Trophoblast cell (in vitro differentiated cells and primary cell): Measurements from ENCODE around the gene NAXE.

Experiments
- DNase-seq, 2 donors: peaks; one replicate each; pipeline ENCODE4 v3.0.0-alpha.2; 2016
- H2AFZ ChIP-seq: 2 replicates; pipeline ENCODE4 v1.6.1; 2013; ENCODE audit warnings: low read length, moderate library complexity, mild to moderate bottlenecking; ENCODE audit not compliant: insufficient read depth, poor library complexity
- H2AK5ac ChIP-seq: 2 replicates; pipeline ENCODE4 v1.6.1; 2013; ENCODE audit warnings: mild to moderate bottlenecking, low read length
- H2BK120ac ChIP-seq: 2 replicates; pipeline ENCODE4 v1.6.1; 2013; ENCODE audit warnings: low read length, mild to moderate bottlenecking, moderate library complexity; ENCODE audit not compliant: insufficient read depth, poor library complexity
- H2BK12ac ChIP-seq: 2 replicates; pipeline ENCODE4 v1.6.1; 2013; ENCODE audit warnings: mild to moderate bottlenecking, low read length, moderate library complexity
- H2BK5ac ChIP-seq: 2 replicates; pipeline ENCODE4 v1.6.1; 2013; ENCODE audit warnings: low read length, low read depth, moderate library complexity, mild to moderate bottlenecking; ENCODE audit not compliant: poor library complexity
- H3K14ac ChIP-seq: 2 replicates; pipeline ENCODE4 v1.6.1; 2013; ENCODE audit warnings: mild to moderate bottlenecking, low read length
- H3K18ac ChIP-seq: 2 replicates; pipeline ENCODE4 v1.6.1; 2013; ENCODE audit warnings: mild to moderate bottlenecking, low read length
- H3K23ac ChIP-seq: 2 replicates; pipeline ENCODE4 v1.6.1; 2013; ENCODE audit warnings: low read length
- H3K27ac ChIP-seq: 2 replicates; pipeline ENCODE4 v1.5.1; 2013; ENCODE audit warnings: low read depth, mild to moderate bottlenecking, inconsistent platforms, low read length, moderate library complexity
- H3K27me3 ChIP-seq: 2 replicates; pipeline ENCODE4 v1.6.1; 2013; ENCODE audit warnings: inconsistent platforms, mild to moderate bottlenecking, low read length, moderate library complexity; ENCODE audit not compliant: insufficient read depth
- H3K36me3 ChIP-seq, 2 experiments: 1 replicate in 1 of 2; 2 replicates in 1 of 2; pipeline ENCODE4 v1.6.1; 2013; ENCODE audit warnings: low read length in 2 of 2, mild to moderate bottlenecking in 2 of 2, moderate library complexity in 1 of 2; ENCODE audit not compliant: insufficient read depth in 2 of 2, control insufficient read depth in 1 of 2
- H3K4ac ChIP-seq: 2 replicates; pipeline ENCODE4 v1.6.1; 2013; ENCODE audit warnings: low read depth, mild to moderate bottlenecking, low read length, moderate library complexity
- H3K4me1 ChIP-seq, 2 experiments: 1 replicate in 1 of 2; 2 replicates in 1 of 2; pipeline ENCODE4 v1.6.1; 2013; ENCODE audit warnings: low read length in 2 of 2, mild to moderate bottlenecking in 2 of 2, moderate library complexity in 1 of 2; ENCODE audit not compliant: insufficient read depth in 2 of 2, control insufficient read depth in 1 of 2
- H3K4me2 ChIP-seq: 2 replicates; pipeline ENCODE4 v1.6.1; 2013; ENCODE audit warnings: inconsistent platforms, mild to moderate bottlenecking, low read length, moderate library complexity
- H3K4me3 ChIP-seq: 2 replicates; pipeline ENCODE4 v1.5.1; 2013; ENCODE audit warnings: mild to moderate bottlenecking, low read depth, low read length, inconsistent platforms
- H3K79me1 ChIP-seq: one replicate; pipeline ENCODE4 v1.6.1; 2013; ENCODE audit warnings: low read length
- H3K79me2 ChIP-seq: 2 replicates; pipeline ENCODE4 v1.6.1; 2013; ENCODE audit warnings: low read length, mild to moderate bottlenecking; ENCODE audit not compliant: control insufficient read depth, insufficient read depth, poor library complexity
- H3K9ac ChIP-seq: 2 replicates; pipeline ENCODE4 v1.6.1; 2013; ENCODE audit warnings: mild to moderate bottlenecking, low read length
- H3K9me3 ChIP-seq: 2 replicates; pipeline ENCODE4 v1.6.1; 2013; ENCODE audit warnings: low read depth, mild to moderate bottlenecking, control low read depth, inconsistent platforms, low read length; ENCODE audit not compliant: insufficient read depth
- H4K12ac ChIP-seq: 2 replicates; pipeline ENCODE4 v1.6.1; 2013; ENCODE audit warnings: low read depth, mild to moderate bottlenecking, low read length, moderate library complexity
- H4K8ac ChIP-seq: 2 replicates; pipeline ENCODE4 v1.6.1; 2013; ENCODE audit warnings: low read depth, mild to moderate bottlenecking, low read length, moderate library complexity
- H4K91ac ChIP-seq: one replicate; pipeline ENCODE4 v1.6.1; 2013; ENCODE audit warnings: low read depth, mild to moderate bottlenecking, low read length, moderate library complexity
- WGBS: extraction: QIAGEN DNeasy Blood & Tissue Kit; methylation state at CpG from one replicate; pipeline ENCODE4 v1.1.7; 2013; ENCODE audit warnings: missing lambda C conversion rate; ENCODE audit not compliant: insufficient read length, insufficient coverage; ENCODE audit errors: extremely low coverage; 5-methylcytosine and 5-hydroxymethylcytosine counted together

The NAXE gene

DNA sequence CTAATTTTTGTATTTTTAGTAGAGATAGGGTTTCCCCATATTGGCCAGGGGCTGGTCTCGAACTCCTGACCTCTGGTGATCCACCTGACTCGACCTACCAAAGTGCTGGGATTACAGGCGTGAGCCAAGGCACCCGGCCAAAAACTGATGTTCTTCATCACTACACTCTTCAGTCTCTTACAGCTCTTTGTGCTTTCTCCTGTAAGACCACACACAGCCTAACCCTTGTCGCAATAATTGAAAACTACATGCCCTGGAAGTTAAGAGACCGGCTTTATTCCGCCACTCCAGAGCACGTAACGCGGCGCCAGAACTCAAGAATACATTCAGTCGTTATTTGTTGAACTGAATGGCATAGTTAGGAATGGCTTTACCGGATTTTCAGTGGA, 9.2 kb downstream of the NAXE start:
- Histone ChIP-seq H3K27ac (no peak overlapping the region), H2BK12ac (no peak overlapping the region), H4K91ac (peak overlapping the region; percentile 55), H3K4me1 (peaks cover 6 to 10% of the 10 kb centered on the region in 2 experiments), H3K79me1 (peaks cover 7% of the 10 kb centered on the region), H2AK5ac (no peak overlapping the region), H3K4ac (peak overlapping the region; percentile 76), H3K4me3 (peak overlapping the region; percentile 80), H3K36me3 (peaks cover 16 to 24% of the 10 kb centered on the region in 2 experiments), H3K9me3 (peaks cover 2% of the 10 kb centered on the region), H3K9ac (peak overlapping the region; percentile 64), H3K14ac (peak overlapping the region; percentile 89), H3K4me2 (peak overlapping the region; percentile 81), H4K8ac (peak overlapping the region; percentile 99), H3K79me2 (peaks cover 3% of the 10 kb centered on the region), H3K27me3 (no peaks in the 10 kb centered on the region), H2BK5ac (no peak overlapping the region), H4K12ac (peak overlapping the region; percentile 67), H3K23ac (no peak overlapping the region), H2BK120ac (no peak overlapping the region), H2AFZ (peak overlapping the region; percentile 99), H3K18ac (peak overlapping the region; percentile 33)
- no CpG with 5 or more reads among the region's 13 CpGs for WGBS
- DNase-seq: no peak

GRCh38 chr1:156601122-156601830, 9.7 kb downstream of the NAXE start, which contains the start of gene GPATCH4:
Gene GPATCH4 (minus strand): TSS chr1:156601479.
- Histone ChIP-seq H3K4me2 (peak within 1 kb of the TSS; percentile 81), H3K4me3 (peak within 1 kb of the TSS; percentile 80), H4K12ac (peak within 1 kb of the TSS; percentile 99), H4K91ac (peak within 1 kb of the TSS; percentile 88), H3K9me3 (peaks cover 2% of the 10 kb centered on the region), H4K8ac (peak within 1 kb of the TSS; percentile 99), H2BK12ac (peak within 1 kb of the TSS; percentile 58), H3K4ac (peak within 1 kb of the TSS; percentile 76), H3K23ac (no peak within 1 kb of the TSS), H3K27ac (peak within 1 kb of the TSS; percentile 44), H3K27me3 (no peaks in the 10 kb centered on the region), H3K14ac (peak within 1 kb of the TSS; percentile 97), H3K36me3 (peaks cover 14 to 18% of the 10 kb centered on the region in 2 experiments), H2AFZ (peak within 1 kb of the TSS; percentile 99), H3K18ac (peak within 1 kb of the TSS; percentile 91), H3K4me1 (peaks cover 6 to 10% of the 10 kb centered on the region in 2 experiments), H3K9ac (peak within 1 kb of the TSS; percentile 80), H3K79me1 (peaks cover 7% of the 10 kb centered on the region), H2BK5ac (peak within 1 kb of the TSS; percentile 27), H3K79me2 (peaks cover 3% of the 10 kb centered on the region), H2AK5ac (peak within 1 kb of the TSS; percentile 29), H2BK120ac (peak within 1 kb of the TSS; percentile 77)
- no CpG with 5 or more reads among the region's 35 CpGs for WGBS
- peak; percentile 69 to 91 for DNase-seq

DNA sequence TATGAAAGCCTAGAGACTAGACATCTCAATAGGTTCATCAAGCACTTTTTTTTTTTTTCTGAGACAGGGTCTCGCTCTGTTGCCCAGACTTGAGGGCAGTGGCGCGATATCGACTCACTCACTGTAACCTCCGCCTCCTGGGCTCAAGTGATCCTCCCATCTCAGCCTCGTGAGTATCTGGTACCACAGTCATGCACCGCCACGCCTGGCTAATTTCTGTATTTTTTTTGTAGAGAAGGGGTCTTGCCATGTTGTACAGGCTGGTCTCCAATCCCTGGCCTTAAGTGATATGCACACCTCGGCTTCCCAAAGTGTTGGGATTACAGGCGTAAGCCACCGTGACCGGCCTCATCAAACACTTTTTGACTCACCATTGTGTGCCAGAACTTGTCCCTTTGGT, 10.3 kb downstream of the NAXE start:
- no peak overlapping the region for H3K9ac ChIP-seq
- H2BK12ac ChIP-seq: no peak overlapping the region
- peaks cover 6 to 10% of the 10 kb centered on the region in 2 experiments for H3K4me1 ChIP-seq
- peak overlapping the region; percentile 99 for H2AFZ ChIP-seq
- H3K36me3 ChIP-seq: peaks cover 10 to 14% of the 10 kb centered on the region in 2 experiments
- peak overlapping the region; percentile 88 for H4K91ac ChIP-seq
- peaks cover 3% of the 10 kb centered on the region for H3K79me2 ChIP-seq
- H3K79me1 ChIP-seq: peaks cover 7% of the 10 kb centered on the region
- H3K4me3 ChIP-seq: no peak overlapping the region
- H3K4me2 ChIP-seq: peak overlapping the region; percentile 81
- H4K12ac ChIP-seq: peak overlapping the region; percentile 68
- no CpG with 5 or more reads among the region's 12 CpGs for WGBS
- H2BK5ac ChIP-seq: no peak overlapping the region
- DNase-seq: no peak
- no peak overlapping the region for H3K18ac ChIP-seq
- no peak overlapping the region for H3K14ac ChIP-seq
- peaks cover 2% of the 10 kb centered on the region for H3K9me3 ChIP-seq
- peak overlapping the region; percentile 29 for H2AK5ac ChIP-seq
- no peak overlapping the region for H2BK120ac ChIP-seq
- H4K8ac ChIP-seq: peak overlapping the region; percentile 99
- H3K4ac ChIP-seq: no peak overlapping the region
- H3K27ac ChIP-seq: no peak overlapping the region
- H3K23ac ChIP-seq: no peak overlapping the region
- H3K27me3 ChIP-seq: no peaks in the 10 kb centered on the region

DNA sequence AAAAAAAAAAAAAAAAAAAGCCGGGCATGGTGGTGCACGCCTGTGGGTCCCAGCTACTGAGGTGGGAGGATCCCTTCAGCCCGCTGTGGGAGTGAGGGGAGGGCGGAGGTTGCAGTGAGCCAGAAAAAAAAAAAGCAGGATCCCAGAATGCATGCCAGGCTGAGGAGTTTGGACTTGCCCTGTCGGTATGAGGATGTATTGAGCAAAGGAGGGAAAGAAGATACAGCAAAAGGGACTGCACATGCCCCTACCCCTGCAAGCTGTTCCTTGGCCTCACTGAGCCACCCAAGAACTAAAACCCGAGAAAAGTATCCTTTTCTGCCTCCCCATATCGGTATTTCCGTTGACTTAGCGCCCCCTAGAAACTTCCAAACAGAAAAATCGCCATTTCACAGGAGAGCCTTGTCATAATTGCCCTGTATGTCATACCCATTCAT, 11.0 kb downstream of the NAXE start:
- Histone ChIP-seq H3K9me3 (peaks cover 2% of the 10 kb centered on the region), H3K4me3 (no peak overlapping the region), H3K14ac (no peak overlapping the region), H4K12ac (no peak overlapping the region), H3K79me1 (peaks cover 7% of the 10 kb centered on the region), H2BK12ac (no peak overlapping the region), H2AK5ac (no peak overlapping the region), H3K4me2 (no peak overlapping the region), H3K27ac (no peak overlapping the region), H3K9ac (no peak overlapping the region), H3K4me1 (peaks cover 6 to 10% of the 10 kb centered on the region in 2 experiments), H3K36me3 (peaks cover 8% of the 10 kb centered on the region in 2 experiments), H3K27me3 (no peaks in the 10 kb centered on the region), H3K23ac (no peak overlapping the region), H2AFZ (no peak overlapping the region), H4K91ac (no peak overlapping the region), H4K8ac (peak overlapping the region; percentile 54), H2BK120ac (no peak overlapping the region), H3K4ac (no peak overlapping the region), H3K18ac (no peak overlapping the region), H2BK5ac (no peak overlapping the region), H3K79me2 (peaks cover 3% of the 10 kb centered on the region)
- WGBS: no CpG with 5 or more reads among the region's 10 CpGs
- DNase-seq: no peak
